HT-29 (cell line): ENCODE measurements around the gene FBRSL1. TPM values are rescaled to one million over a fixed set of nuclear protein-coding genes. Genes with fewer than 3 reads are reported as not detected.

ENCODE experiments used
- DNase-seq: peaks from one replicate; pipeline ENCODE4 v3.0.0-alpha.2; 2015; ENCODE audit warnings: low spot score
- total RNA-seq: library from RNA; depleted of rRNA; stranded (reverse); fragments of >200 nt; shearing (Covaris generic); gene quantifications from 2 replicates; pipeline ENCODE4 v1.2.3, GENCODE V29; 2014

Gene FBRSL1
- total RNA-seq, 1 experiment from 2014 or later = 51.3 TPM

DNA sequence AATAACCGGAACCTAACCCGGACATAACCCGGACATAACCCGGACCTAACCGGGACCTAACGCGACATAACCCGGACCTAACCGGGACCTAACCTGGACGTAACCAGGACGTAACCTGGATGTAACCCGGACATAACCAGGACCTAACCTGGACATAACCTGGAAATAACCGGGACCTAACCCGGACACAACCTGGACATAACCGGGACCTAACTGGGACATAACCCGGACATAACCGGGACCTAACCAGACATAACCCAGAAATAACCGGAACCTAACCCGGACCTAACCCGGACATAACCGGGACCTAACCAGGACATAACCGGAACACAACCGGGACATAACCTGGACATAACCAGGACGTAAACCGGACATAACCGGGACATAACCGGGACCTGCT is 6.7 kb upstream of the FBRSL1 start:
- no peak for DNase-seq

- no peak for DNase-seq
Measured at GRCh38 chr12:132483612-132484011, 6.3 kb upstream of the FBRSL1 start.

GRCh38 chr12:132484183-132484890 is 5.6 kb upstream of the FBRSL1 start:
- no peak for DNase-seq

GRCh38 chr12:132484891-132485441 is 5.0 kb upstream of the FBRSL1 start:
- DNase-seq = no peak

GRCh38 chr12:132485619-132486018 is 4.3 kb upstream of the FBRSL1 start:
- no peak for DNase-seq

DNA sequence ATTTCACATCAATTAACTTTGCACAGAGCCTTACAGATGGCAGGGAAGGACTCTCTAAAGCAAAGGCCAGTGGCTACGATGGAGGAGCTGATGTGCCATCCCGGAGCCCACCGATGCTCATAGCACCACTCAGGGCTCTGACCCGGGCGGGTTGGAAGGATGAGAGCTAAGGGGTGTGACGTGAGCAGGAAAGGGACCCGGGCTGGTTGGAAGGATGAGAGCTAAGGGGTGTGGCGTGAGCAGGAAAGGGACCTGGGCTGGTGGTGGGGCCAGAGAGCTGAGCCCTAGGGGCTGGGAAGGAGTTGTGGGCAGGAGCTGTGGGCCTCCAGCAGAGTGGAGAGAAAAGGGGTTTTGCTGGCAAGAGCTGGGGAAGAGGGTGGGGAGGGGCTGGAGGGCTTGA is 3.8 kb upstream of the FBRSL1 start:
- no peak for DNase-seq

DNA sequence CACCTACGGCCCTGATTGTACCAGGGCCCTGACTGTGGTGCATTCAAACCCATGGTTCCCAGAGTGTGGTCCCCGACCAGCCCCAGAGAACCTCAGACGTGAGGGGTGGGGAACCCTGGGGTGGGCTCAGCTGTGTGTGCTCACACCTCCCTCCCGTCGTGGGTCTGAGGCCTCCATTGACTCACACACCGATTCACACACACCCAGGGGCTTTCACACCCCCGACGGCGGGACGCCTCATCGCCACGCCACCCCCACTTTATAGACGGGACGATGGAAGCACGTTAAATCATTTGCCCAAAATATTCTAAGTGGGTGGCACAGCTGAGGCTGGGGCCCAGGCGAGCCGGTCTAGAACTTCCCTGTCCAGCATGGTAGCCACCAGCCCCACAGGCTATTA is 3.4 kb upstream of the FBRSL1 start:
- DNase-seq = no peak

- DNase-seq = no peak
Measured at GRCh38 chr12:132487311-132487741, 2.6 kb upstream of the FBRSL1 start.

GRCh38 chr12:132488127-132489077 is 1.5 kb upstream of the FBRSL1 start:
- no peak for DNase-seq

DNA sequence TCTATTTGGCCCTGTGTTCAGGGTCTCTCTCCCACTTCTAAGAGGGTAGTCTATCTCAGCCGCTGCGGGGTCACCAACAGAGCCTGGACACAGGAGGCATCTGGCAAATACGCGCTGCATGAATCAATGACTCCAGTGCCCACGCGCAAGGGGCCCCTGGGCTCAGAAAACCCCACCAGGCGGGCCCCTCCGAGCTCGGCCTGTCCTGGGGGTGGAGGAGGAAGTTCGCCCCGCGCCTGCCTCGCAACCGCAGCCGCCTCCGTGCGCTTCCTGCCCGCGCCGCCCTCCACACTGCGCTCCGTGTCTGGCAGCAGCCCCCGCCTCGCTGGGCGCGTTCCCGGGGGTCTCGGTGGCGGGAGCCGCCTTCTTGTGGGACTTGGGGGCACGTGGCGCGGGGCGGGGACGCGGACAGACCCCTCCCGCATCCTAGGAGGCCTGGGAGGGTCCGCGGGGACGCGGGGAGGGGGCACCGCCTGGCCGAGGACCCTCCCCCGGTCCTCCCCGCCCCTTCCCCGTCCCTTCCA is 811 bp upstream of the FBRSL1 start:
- DNase-seq = no peak

DNA sequence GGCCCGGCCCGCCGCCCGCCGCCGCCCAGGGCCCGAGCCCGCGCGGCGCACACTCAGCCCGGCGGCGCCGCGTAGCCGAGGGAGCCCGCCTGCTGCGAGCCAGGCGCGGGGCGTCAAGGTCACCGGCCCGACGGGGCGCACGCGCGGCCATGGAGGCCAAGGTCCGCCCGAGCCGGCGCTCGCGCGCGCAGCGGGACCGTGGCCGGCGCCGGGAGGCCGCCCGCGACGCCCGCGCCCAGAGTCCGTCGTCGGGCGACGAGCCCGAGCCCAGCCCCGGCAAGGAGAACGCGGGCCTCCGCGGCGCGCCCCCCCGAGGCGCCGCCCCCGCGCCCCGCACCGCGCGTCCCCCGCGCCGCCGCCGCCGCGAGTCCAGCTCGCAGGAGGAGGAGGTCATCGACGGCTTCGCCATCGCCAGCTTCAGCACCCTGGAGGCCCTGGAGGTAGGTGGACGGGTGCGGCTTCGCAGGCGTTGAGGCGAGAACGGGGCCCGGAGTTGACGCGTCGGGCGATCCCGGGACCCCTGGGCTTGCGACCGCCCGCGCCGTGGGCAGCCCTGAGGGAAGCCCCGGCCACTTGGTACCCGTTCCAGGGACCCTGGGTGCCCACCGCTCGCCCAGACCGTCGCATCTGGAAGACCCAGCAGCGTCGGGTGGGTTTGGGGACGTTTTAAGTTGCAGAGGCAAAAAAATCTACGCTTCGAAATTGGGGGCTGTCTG is 629 bp downstream of the FBRSL1 start:
- DNase-seq = no peak

GRCh38 chr12:132491138-132491663 is 1.2 kb downstream of the FBRSL1 start:
- peak; percentile 23 for DNase-seq

DNA sequence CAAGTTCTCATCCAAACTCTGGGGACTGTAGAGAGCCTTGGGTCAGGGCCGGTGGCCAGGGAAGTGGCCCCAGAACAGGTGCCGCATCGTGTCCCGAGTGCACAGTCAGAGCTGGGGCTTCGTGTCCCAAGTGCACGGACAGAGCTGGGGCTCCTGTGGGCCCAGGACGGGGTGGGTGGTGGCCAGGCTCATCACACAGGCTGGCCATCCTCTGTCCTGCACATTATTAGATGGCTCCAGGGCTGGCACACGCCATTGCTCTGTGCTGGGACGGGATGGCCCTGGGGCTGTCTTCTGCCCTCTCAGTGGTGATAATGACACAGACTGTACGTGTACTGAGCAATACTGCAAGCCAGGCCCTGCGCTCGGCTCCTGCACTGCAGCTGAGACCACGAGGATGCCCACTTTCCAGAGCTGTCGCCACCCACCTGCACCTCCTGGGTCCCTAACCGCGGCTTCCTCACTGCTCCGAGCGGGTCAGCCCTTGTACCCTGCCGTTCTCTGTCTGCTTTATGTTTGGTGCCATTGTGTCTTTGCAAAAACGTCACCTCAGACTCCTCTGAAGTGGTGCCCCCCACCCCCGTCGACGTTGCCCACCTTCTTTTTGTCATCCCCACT is 1.9 kb downstream of the FBRSL1 start:
- DNase-seq = no peak

DNA sequence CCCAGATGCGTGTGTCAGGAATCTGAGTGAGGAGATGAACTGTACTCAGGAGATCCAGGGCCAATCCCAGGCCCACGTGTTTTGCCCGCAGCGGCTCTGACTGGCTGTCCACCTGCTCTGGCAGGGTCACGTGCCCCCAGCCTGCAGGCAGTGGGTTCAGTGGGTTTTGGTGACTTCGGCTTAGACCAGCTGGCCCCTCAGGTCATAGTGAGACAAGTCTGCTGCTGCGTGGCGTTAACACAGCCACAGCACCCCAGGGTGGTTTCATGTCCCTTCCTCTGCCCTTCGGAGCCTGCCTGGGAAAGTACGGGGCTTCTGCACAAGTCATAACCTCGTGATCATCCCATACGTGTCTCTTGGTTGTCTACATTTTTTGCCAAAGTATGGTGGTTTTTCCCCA is 2.6 kb downstream of the FBRSL1 start:
- no peak for DNase-seq

DNA sequence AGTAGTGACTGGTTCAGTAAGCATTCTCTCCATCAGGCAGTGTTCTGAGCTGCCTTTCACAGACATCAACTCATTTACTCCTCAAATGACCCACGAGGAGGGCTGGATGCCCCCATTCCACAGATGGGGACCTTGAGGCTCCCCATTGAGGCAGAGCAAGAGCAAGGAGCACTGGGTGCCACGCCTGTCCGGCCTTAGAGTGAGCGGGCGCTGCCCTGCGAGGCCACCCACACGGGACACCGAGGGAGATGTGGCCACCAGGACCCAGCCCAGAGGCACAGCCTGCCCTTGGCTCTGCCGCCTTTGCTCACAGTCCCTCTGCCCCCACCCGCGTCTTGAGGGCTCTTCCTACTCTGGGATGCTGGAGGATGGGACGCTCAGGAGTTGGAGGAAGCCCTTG is 3.0 kb downstream of the FBRSL1 start:
- no peak for DNase-seq

GRCh38 chr12:132493482-132494178 is 3.7 kb downstream of the FBRSL1 start:
- no peak for DNase-seq

DNA sequence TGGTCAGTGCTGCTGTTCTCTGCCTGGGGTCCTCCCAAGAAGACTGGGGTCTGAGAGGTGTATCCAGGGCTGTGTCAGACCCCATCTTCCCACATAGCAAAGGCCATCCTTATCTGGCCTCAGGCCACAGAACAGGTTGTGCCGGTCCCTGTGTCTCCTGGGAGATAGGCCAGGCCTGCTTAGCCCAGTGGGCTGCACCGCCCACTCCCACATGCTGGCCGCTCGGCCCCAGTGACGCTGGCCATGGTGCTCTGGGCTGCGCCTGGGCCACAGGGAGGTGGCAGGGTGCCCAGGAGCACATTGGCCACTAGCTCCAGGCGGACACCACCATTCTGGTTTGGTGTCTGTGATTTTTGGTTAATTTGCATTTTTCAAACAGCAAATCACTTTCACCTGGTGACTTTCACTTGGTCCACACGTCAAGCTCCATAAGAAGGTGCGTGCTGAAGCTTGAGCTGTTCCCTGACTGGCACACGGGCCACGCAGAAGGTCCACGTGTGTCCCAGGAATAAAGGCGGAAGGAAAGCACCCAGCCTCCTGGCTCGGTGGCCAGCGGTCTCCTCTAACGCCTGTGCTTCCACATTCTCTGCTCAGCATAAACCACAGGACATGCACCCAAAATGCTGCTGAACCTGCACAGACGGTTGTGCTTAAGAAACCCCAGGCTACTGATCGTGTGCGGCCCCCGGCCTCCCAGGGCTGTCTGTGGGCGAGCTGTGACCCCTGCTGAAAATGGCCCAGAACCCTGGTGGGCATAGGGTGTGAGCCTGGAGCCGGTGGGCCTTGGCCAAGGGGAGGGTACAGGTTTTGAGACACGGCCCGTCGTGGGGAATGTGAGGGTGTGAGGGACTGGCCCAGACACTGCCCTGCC is 4.6 kb downstream of the FBRSL1 start:
- DNase-seq = peak; percentile 64

DNA sequence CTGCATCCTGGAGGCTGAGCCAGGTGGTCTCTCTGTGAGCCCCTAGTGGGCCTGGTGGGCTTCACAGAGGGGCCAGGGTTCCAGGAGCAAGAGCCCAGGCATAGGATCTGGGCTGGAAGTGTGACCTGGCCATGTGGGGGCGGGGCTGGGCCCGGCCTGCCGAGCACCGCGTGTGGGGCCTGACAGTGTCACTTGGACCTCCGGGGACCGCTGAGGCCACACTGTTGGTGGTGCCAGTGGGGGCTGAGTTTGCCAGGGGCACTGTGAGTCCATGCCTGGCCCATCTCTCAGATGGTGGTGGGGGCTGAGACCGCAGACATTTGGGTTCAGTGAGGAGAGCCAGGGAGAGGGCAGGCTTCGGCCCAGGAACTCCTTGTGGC is 5.2 kb downstream of the FBRSL1 start:
- DNase-seq = no peak

DNA sequence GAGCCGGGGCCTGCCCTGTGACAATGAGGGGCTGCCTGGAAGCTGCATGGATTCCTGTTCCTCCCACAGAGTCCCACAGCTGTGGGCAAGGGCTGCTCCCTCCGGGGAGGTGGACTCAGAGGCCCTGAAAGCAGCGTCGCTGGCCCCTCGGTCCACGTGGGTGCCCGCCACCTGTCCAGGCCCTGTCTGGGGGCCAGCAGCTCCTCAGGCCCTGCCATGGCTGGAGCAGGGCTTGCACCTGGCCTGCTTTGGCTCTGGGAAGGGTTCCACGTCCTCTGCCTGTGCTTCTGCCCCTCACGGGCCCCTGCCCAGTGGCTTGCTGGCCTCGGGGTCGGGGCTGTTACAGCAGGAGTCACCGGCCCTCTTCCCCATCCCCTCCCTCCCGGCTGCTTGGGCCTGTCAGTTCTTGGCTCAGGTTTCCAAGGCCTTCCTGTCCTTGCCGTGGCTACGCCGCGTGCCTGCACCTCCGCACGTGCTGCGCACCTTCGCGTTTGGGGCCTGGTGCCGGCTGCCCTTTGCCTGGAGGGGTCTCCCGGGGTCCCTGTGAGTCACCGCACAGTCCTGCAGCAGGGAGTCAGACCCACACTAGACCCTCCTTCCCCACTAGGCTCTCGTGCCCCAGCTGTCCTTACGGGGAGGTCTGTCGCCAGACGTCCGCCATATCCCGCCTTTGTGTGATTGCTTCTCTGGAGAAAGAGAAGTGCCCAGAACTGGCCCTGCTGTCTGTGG is 5.8 kb downstream of the FBRSL1 start:
- DNase-seq = no peak
